GM23338 (cell line): ENCODE results near the gene ZYX. TPM values are rescaled to one million over a fixed set of nuclear protein-coding genes. Genes with fewer than 3 reads are reported as not detected.

Experiments
- ATAC-seq: fragments of 200-7000 bp; cut with Tn5 transposase; 3 replicates; pipeline ENCODE4 v1.9.1; 2020
- DNase-seq: peaks from one replicate; pipeline ENCODE4 v3.0.0-alpha.2; 2015; ENCODE audit warnings: low spot score
- H2AFZ ChIP-seq: fragments of 200-600 bp; sonication (generic); 2 replicates; pipeline ENCODE4 v1.8.0; 2016; ENCODE audit warnings: antibody characterized with exemption, mild to moderate bottlenecking, moderate library complexity
- H3F3A ChIP-seq: fragments of 200-600 bp; sonication (generic); replicated peaks from 2 replicates; pipeline ENCODE4 v1.8.0; 2017; ENCODE audit warnings: antibody characterized with exemption, mixed run types, low read depth
- H3K27ac ChIP-seq: fragments of 200-600 bp; sonication (generic); 2 replicates; pipeline ENCODE4 v1.6.1; 2016; ENCODE audit warnings: low read depth
- H3K27me3 ChIP-seq: fragments of 200-600 bp; sonication (generic); 2 replicates; pipeline ENCODE4 v1.8.0; 2016; ENCODE audit warnings: mild to moderate bottlenecking, mixed run types, moderate library complexity; ENCODE audit not compliant: insufficient read depth
- H3K36me3 ChIP-seq: fragments of 200-600 bp; sonication (generic); 2 replicates; pipeline ENCODE4 v1.8.0; 2016; ENCODE audit warnings: mild to moderate bottlenecking; ENCODE audit not compliant: insufficient read depth
- H3K4me1 ChIP-seq: fragments of 200-600 bp; sonication (generic); 2 replicates; pipeline ENCODE4 v1.8.0; 2016; ENCODE audit warnings: mild to moderate bottlenecking, moderate library complexity; ENCODE audit not compliant: insufficient read depth
- H3K4me2 ChIP-seq: fragments of 200-600 bp; sonication (generic); 2 replicates; pipeline ENCODE4 v1.7.1; 2017; ENCODE audit warnings: mixed run types
- H3K4me3 ChIP-seq: fragments of 200-600 bp; sonication (generic); 2 replicates; pipeline ENCODE4 v1.6.1; 2016; ENCODE audit warnings: mixed run types
- H3K79me2 ChIP-seq: fragments of 200-600 bp; sonication (generic); replicated peaks from 2 replicates; pipeline ENCODE4 v1.8.0; 2017; ENCODE audit warnings: mild to moderate bottlenecking; ENCODE audit not compliant: insufficient read depth
- H3K9me2 ChIP-seq: fragments of 200-600 bp; sonication (generic); 2 replicates; pipeline ENCODE4 v1.8.0; 2017; ENCODE audit not compliant: insufficient read depth
- H4K20me1 ChIP-seq: fragments of 200-600 bp; sonication (generic); replicated peaks from 2 replicates; pipeline ENCODE4 v1.8.0; 2017; ENCODE audit warnings: mild to moderate bottlenecking; ENCODE audit not compliant: insufficient read depth
- H3K27ac Mint-ChIP-seq: 2 replicates; pipeline ENCODE4 v1.8.0; 2020; ENCODE audit warnings: inconsistent platforms, mild to moderate bottlenecking, moderate library complexity, mixed read lengths
- H3K27me3 Mint-ChIP-seq: 3 replicates; pipeline ENCODE4 v1.8.0; 2022; ENCODE audit warnings: low read depth, mild to moderate bottlenecking, moderate library complexity, mixed read lengths, inconsistent platforms; ENCODE audit not compliant: insufficient read depth, poor library complexity
- H3K36me3 Mint-ChIP-seq: 3 replicates; pipeline ENCODE4 v1.8.0; 2021; ENCODE audit warnings: low read depth, mild to moderate bottlenecking, inconsistent platforms, moderate library complexity, mixed read lengths
- H3K4me1 Mint-ChIP-seq: 3 replicates; pipeline ENCODE4 v1.8.0; 2020; ENCODE audit warnings: mild to moderate bottlenecking, inconsistent platforms, mixed read lengths
- H3K4me3 Mint-ChIP-seq: 3 replicates; pipeline ENCODE4 v1.8.0; 2021; ENCODE audit warnings: moderate library complexity, mild to moderate bottlenecking, inconsistent platforms, mixed read lengths
- H3K9me3 Mint-ChIP-seq: 3 replicates; pipeline ENCODE4 v1.8.0; 2020; ENCODE audit warnings: moderate library complexity, mild to moderate bottlenecking, inconsistent platforms, mixed read lengths
- EZH2 ChIP-seq: fragments of 200-600 bp; sonication (generic); IDR thresholded peaks from one replicate; pipeline ENCODE4 v1.8.0; 2017; ENCODE audit warnings: antibody characterized with exemption, mild to moderate bottlenecking, low read depth; ENCODE audit not compliant: unreplicated experiment
- EZH2phosphoT487 ChIP-seq: fragments of 200-600 bp; sonication (generic); IDR thresholded peaks from one replicate; pipeline ENCODE4 v1.8.1; 2018; ENCODE audit warnings: antibody characterized with exemption; ENCODE audit not compliant: unreplicated experiment
- NANOG ChIP-seq: IDR thresholded peaks from 2 replicates; pipeline ENCODE4 v1.6.1; 2016; ENCODE audit warnings: antibody characterized with exemption, borderline replicate concordance
- POLR2AphosphoS5 ChIP-seq: IDR thresholded peaks from 2 replicates; pipeline ENCODE4 v1.6.1; 2016; ENCODE audit warnings: antibody characterized with exemption, low read depth
- STAT1 ChIP-seq: IDR thresholded peaks from one replicate; pipeline ENCODE4 v1.6.1; 2016; ENCODE audit warnings: antibody characterized with exemption; ENCODE audit not compliant: unreplicated experiment
- ZNF114 ChIP-seq: fragments of 250-450 bp; sonication (Bioruptor Pico); IDR thresholded peaks from 2 replicates; pipeline ENCODE4 v1.5.0; 2020; ENCODE audit warnings: mild to moderate bottlenecking, moderate library complexity
- ZNF331 ChIP-seq: fragments of 250-450 bp; sonication (Bioruptor Pico); IDR thresholded peaks from 2 replicates; pipeline ENCODE4 v1.5.0; 2020; ENCODE audit warnings: low read depth, mild to moderate bottlenecking, moderate library complexity
- polyA plus RNA-seq: library from polyadenylated mRNA; unstranded; fragments of >200 nt; fragmentation: Nextera tagmentation; extraction: Ambion mirVana; gene quantifications from 2 replicates; pipeline ENCODE4 v1.2.1, GENCODE V29; 2016
- total RNA-seq: library from RNA; depleted of rRNA; stranded (reverse); fragments of >200 nt; shearing (Covaris generic); gene quantifications from 2 replicates; pipeline ENCODE4 v1.2.3, GENCODE V29; 2014
- TF ChIP-seq, protein P1 (sequence below): fragments of 250-450 bp; sonication (Bioruptor Pico); IDR thresholded peaks from 2 replicates; pipeline ENCODE4 v1.5.0; 2020; ENCODE audit warnings: mild to moderate bottlenecking, moderate library complexity
- TF ChIP-seq, protein P2 (sequence below), 2 experiments: fragments of 200-600 bp in 1 of 2; sonication (generic) in 1 of 2; conservative IDR thresholded peaks; 2 replicates each; pipeline versions ENCODE4 v1.5.1 to v1.6.1; 2016 to 2017; ENCODE audit warnings: antibody characterized with exemption in 2 of 2, low read depth in 2 of 2, mild to moderate bottlenecking in 2 of 2, moderate library complexity in 1 of 2
- TF ChIP-seq, protein P3 (sequence below): IDR thresholded peaks from 2 replicates; pipeline ENCODE4 v1.6.1; 2016; ENCODE audit warnings: antibody characterized with exemption

Gene ZYX
- total and polyA plus RNA-seq, 2 experiments from 2014 or later: 111 to 141 TPM

DNA sequence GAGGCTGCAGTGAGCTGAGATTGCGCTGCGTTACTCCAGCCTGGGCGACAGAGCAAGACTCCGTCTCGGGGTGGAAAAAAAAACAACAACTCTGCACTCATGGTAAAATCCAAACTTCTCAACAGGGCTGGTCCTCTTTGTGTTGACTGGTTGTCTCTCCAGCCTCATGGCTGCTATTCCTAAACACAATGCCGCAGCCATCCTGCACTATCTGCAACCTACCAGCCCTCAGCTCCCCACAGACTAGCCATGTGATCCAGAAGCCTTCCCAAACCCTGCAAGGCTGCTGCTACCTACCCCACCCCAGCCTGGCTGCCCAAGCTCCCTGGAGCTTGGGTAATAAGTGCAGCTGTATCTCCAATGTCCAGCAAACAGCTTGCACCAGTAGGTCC lies 11.7 kb downstream of the ZYX start:
- Histone ChIP-seq H3K79me2 (no peaks in the 10 kb centered on the region), H3K9me2 (no peaks in the 10 kb centered on the region), H3K27ac (no peak overlapping the region), H2AFZ (no peak overlapping the region), H3K4me1 (no peaks in the 10 kb centered on the region; the same call in 1 of the 2 replicates), H3K36me3 (peaks cover 39% of the 10 kb centered on the region), H3K4me3 (no peak overlapping the region), H3K27me3 (no peaks in the 10 kb centered on the region), H3F3A (peaks cover 59% of the 10 kb centered on the region), H3K4me2 (no peak overlapping the region), H4K20me1 (peaks cover 12% of the 10 kb centered on the region)
- no peak for TF ChIP-seq ZNF331 (CRISPR knock-in tag)
- no peak overlapping the region for H3K4me3 Mint-ChIP-seq
- ATAC-seq (no peak), DNase-seq (no peak)
- peaks cover 30% of the 10 kb centered on the region for H3K27me3 Mint-ChIP-seq
- H3K9me3 Mint-ChIP-seq: no peaks in the 10 kb centered on the region; the same call in 2 of the 3 replicates
- no peak overlapping the region for H3K27ac Mint-ChIP-seq
- H3K4me1 Mint-ChIP-seq: peaks cover under 1% of the 10 kb centered on the region; the same call in 2 of the 3 replicates
- peaks cover 91% of the 10 kb centered on the region for H3K36me3 Mint-ChIP-seq

DNA sequence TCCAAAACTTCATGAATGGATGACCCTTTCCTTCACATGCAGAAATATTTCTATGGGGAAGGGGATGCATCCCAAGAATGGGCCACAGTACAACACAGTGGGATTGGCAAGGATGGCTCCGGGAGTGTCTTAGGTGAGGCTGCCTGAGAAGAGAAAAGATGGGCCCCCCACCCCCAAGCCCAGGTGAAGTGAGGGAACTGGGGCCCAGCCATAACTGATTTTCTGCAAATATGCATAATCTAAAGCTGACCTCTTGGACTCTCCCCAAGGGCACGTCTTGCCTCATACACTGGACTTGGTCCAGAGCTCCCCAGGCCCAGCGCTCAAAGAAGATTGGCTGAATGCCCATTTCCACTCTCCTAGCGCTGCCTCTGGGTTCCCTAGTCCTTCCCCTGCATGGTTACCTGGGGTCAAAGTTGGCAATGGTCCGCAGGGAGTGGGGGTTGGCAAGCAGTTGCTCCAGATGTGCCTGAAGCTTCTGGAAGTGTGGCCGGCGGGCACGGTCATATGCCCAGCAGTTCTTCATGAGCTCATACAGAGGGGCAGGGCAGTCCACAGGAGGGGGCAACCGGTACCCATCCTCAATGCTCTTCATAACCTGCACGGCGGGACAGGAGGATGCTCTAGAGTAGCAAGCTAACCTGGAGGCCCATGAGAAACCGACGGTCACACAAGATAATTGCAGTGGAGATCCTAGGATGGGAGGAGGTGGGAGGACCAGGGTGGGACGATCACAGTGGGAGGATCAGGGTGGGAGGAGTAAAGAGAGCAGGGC lies 12.3 kb downstream of the ZYX start:
- Histone ChIP-seq H3K27ac (no peak overlapping the region), H3K4me1 (no peaks in the 10 kb centered on the region; the same call in 1 of the 2 replicates), H2AFZ (no peak overlapping the region), H3K27me3 (no peaks in the 10 kb centered on the region), H3K4me3 (no peak overlapping the region), H3K79me2 (no peaks in the 10 kb centered on the region), H3K9me2 (no peaks in the 10 kb centered on the region), H3K36me3 (peaks cover 41% of the 10 kb centered on the region), H3F3A (peaks cover 54% of the 10 kb centered on the region), H4K20me1 (peaks cover 12% of the 10 kb centered on the region), H3K4me2 (no peak overlapping the region)
- H3K36me3 Mint-ChIP-seq: peaks cover 94% of the 10 kb centered on the region
- ATAC-seq: no peak
- H3K4me1 Mint-ChIP-seq: no peaks in the 10 kb centered on the region; the same call in 1 of the 3 replicates
- H3K9me3 Mint-ChIP-seq: no peaks in the 10 kb centered on the region; the same call in 2 of the 3 replicates
- no peak overlapping the region for H3K4me3 Mint-ChIP-seq
- DNase-seq: no peak
- no peak overlapping the region for H3K27ac Mint-ChIP-seq
- peaks cover 27% of the 10 kb centered on the region for H3K27me3 Mint-ChIP-seq
- TF ChIP-seq, protein P1, sequence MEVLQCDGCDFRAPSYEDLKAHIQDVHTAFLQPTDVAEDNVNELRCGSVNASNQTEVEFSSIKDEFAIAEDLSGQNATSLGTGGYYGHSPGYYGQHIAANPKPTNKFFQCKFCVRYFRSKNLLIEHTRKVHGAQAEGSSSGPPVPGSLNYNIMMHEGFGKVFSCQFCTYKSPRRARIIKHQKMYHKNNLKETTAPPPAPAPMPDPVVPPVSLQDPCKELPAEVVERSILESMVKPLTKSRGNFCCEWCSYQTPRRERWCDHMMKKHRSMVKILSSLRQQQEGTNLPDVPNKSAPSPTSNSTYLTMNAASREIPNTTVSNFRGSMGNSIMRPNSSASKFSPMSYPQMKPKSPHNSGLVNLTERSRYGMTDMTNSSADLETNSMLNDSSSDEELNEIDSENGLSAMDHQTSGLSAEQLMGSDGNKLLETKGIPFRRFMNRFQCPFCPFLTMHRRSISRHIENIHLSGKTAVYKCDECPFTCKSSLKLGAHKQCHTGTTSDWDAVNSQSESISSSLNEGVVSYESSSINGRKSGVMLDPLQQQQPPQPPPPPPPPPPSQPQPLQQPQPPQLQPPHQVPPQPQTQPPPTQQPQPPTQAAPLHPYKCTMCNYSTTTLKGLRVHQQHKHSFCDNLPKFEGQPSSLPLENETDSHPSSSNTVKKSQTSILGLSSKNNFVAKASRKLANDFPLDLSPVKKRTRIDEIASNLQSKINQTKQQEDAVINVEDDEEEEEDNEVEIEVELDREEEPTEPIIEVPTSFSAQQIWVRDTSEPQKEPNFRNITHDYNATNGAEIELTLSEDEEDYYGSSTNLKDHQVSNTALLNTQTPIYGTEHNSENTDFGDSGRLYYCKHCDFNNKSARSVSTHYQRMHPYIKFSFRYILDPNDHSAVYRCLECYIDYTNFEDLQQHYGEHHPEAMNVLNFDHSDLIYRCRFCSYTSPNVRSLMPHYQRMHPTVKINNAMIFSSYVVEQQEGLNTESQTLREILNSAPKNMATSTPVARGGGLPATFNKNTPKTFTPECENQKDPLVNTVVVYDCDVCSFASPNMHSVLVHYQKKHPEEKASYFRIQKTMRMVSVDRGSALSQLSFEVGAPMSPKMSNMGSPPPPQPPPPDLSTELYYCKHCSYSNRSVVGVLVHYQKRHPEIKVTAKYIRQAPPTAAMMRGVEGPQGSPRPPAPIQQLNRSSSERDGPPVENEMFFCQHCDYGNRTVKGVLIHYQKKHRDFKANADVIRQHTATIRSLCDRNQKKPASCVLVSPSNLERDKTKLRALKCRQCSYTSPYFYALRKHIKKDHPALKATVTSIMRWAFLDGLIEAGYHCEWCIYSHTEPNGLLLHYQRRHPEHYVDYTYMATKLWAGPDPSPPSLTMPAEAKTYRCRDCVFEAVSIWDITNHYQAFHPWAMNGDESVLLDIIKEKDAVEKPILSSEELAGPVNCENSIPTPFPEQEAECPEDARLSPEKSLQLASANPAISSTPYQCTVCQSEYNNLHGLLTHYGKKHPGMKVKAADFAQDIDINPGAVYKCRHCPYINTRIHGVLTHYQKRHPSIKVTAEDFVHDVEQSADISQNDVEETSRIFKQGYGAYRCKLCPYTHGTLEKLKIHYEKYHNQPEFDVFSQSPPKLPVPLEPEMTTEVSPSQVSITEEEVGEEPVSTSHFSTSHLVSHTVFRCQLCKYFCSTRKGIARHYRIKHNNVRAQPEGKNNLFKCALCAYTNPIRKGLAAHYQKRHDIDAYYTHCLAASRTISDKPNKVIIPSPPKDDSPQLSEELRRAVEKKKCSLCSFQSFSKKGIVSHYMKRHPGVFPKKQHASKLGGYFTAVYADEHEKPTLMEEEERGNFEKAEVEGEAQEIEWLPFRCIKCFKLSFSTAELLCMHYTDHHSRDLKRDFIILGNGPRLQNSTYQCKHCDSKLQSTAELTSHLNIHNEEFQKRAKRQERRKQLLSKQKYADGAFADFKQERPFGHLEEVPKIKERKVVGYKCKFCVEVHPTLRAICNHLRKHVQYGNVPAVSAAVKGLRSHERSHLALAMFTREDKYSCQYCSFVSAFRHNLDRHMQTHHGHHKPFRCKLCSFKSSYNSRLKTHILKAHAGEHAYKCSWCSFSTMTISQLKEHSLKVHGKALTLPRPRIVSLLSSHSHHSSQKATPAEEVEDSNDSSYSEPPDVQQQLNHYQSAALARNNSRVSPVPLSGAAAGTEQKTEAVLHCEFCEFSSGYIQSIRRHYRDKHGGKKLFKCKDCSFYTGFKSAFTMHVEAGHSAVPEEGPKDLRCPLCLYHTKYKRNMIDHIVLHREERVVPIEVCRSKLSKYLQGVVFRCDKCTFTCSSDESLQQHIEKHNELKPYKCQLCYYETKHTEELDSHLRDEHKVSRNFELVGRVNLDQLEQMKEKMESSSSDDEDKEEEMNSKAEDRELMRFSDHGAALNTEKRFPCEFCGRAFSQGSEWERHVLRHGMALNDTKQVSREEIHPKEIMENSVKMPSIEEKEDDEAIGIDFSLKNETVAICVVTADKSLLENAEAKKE: no peak
- TF ChIP-seq, protein P2, sequence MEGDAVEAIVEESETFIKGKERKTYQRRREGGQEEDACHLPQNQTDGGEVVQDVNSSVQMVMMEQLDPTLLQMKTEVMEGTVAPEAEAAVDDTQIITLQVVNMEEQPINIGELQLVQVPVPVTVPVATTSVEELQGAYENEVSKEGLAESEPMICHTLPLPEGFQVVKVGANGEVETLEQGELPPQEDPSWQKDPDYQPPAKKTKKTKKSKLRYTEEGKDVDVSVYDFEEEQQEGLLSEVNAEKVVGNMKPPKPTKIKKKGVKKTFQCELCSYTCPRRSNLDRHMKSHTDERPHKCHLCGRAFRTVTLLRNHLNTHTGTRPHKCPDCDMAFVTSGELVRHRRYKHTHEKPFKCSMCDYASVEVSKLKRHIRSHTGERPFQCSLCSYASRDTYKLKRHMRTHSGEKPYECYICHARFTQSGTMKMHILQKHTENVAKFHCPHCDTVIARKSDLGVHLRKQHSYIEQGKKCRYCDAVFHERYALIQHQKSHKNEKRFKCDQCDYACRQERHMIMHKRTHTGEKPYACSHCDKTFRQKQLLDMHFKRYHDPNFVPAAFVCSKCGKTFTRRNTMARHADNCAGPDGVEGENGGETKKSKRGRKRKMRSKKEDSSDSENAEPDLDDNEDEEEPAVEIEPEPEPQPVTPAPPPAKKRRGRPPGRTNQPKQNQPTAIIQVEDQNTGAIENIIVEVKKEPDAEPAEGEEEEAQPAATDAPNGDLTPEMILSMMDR (conservative IDR thresholded peaks at IDR 0.05; ENCODE audit: low read depth in 2 of 2): no peak
- TF ChIP-seq ZNF114 (CRISPR knock-in tag): no peak
- TF ChIP-seq NANOG: no peak
- TF ChIP-seq EZH2phosphoT487: no peak
- no peak for TF ChIP-seq STAT1
- TF ChIP-seq POLR2AphosphoS5: no peak
- TF ChIP-seq, protein P3, sequence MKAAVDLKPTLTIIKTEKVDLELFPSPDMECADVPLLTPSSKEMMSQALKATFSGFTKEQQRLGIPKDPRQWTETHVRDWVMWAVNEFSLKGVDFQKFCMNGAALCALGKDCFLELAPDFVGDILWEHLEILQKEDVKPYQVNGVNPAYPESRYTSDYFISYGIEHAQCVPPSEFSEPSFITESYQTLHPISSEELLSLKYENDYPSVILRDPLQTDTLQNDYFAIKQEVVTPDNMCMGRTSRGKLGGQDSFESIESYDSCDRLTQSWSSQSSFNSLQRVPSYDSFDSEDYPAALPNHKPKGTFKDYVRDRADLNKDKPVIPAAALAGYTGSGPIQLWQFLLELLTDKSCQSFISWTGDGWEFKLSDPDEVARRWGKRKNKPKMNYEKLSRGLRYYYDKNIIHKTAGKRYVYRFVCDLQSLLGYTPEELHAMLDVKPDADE: no peak
- no peak for TF ChIP-seq EZH2
